Measurements from ENCODE around the gene VPS11.
"Not testable (repeated sequence)": the region's sequence is repeated elsewhere in the genome, so short reads cannot be mapped to it uniquely, and the experiment has no call there.

The VPS11 gene

DNA sequence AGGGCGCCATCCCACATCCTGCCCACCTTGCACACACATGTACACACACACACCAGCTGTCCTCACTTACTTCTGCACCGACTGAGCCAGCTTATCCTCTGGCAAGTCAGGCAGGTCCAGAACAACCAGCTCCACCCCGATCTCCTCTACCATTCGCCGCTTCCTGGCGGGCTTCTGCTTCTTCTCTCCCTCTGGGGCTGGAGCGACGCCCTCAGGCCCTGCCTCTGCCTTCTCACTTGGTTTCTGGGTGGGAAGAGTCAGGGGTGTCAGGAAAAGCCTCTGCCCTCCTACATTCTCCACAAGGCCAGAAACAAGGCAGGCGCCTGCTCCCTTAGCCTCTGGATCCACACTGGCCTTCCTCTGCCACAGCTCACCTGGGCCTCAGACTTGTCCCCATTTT is 19.0 kb upstream of the VPS11 start:
- H3K9me3 ChIP-seq (ENCODE audit: control insufficient read depth, insufficient read depth, low read length) = no peaks in the 10 kb centered on the region
- H3K9ac ChIP-seq (ENCODE audit: low read depth, low read length) = no peak overlapping the region
- no peaks in the 10 kb centered on the region for H3K4me1 ChIP-seq (ENCODE audit: insufficient read depth, low read length)
- H3K36me3 ChIP-seq (ENCODE audit: insufficient read depth, low read length) = peaks cover 42% of the 10 kb centered on the region

DNA sequence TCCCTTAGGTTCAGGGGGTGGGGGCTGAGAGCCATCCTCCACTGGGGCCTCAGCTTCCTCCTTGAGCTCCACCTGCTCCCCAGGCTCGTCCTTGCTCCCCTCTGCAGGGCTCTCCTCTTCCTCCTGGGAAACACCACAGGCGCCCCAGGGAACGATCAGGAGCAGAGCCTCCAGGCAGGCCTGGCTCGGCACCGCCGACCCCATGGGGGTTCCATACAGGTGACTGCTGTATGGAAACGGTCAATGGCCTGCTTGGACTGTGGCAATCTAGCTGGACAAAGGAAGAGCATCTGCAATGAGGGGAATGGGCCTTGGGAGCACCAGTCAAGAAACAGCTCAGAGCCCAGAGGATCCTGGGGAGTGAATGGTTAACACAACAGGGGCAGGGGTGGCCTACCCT is 18.5 kb upstream of the VPS11 start:
- Histone ChIP-seq H3K4me1 (ENCODE audit: insufficient read depth, low read length) (no peaks in the 10 kb centered on the region), H3K9ac (ENCODE audit: low read depth, low read length) (no peak overlapping the region), H3K36me3 (ENCODE audit: insufficient read depth, low read length) (peaks cover 47% of the 10 kb centered on the region), H3K9me3 (ENCODE audit: control insufficient read depth, insufficient read depth, low read length) (no peaks in the 10 kb centered on the region)

DNA sequence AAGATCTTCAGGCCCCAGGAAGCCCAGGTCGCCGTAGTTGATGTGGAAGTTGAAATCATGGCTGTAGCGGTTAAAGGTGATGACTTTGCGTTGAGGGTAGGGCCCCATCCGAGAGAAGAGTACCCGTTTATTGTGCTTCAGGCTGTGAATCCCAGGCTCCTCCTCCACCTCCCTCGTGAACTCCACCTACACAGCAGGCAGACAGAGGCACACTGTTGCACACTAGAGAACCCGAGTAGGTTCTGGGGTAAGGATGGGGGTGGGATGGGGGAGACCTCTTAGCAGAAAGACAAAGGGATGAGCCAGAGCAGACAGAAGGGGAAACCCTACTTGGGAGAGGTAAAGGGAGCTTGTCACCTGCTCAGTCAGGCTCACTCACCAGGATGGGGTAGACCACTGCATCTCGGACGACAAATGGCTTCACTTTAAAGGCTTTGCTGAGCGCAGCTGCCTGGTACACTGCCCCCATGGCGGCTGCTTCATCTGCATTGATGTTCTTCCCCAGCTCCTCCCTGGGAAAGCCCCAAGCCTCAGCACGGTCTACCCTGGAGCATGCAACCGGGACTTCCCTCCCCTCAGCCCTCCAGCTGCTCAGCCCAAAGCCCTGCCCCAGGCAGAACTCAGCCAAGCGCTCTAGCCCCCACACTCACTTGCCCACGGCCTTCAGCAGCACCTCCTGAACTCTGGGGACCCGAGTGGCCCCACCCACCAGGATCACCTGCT is 16.0 kb upstream of the VPS11 start:
- Histone ChIP-seq H3K4me1 (ENCODE audit: insufficient read depth, low read length) (peaks cover 4% of the 10 kb centered on the region; the same call in 1 of the 2 replicates), H3K9ac (ENCODE audit: low read depth, low read length) (no peak overlapping the region), H3K9me3 (ENCODE audit: control insufficient read depth, insufficient read depth, low read length) (no peaks in the 10 kb centered on the region), H3K36me3 (ENCODE audit: insufficient read depth, low read length) (peaks cover 52% of the 10 kb centered on the region)

DNA sequence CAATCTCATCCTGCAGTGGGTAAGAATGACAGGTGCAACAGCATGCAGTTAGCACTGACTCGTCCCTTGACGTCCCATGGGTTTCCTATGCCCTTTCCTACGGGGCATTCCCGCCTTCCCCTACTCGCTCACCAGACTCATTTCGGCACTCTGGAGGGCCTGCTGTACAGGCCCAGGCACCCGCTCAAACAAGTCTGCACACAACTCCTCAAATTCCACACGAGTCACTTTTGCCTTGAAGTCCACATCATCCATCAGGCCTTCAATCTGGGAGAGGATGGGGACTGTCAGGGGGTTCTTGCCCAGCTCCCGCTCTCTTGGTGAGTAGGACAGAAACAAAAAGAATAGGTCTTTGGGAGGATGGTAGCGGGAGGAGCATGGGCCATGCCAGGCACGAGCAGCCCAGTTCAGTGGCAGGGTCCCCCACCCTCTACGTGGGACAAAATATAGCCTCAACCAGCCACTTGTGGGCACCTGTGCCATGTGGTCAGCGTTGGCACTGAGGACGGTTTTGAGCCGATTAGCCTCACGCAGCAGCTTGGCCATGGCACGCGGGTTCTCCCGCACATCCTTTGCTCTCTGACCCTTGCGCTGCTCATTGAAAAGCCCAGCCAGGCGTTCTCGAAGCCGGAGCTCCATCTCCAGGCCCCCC is 15.3 kb upstream of the VPS11 start:
- no peaks in the 10 kb centered on the region for H3K9me3 ChIP-seq (ENCODE audit: control insufficient read depth, insufficient read depth, low read length)
- peaks cover 4% of the 10 kb centered on the region; the same call in 1 of the 2 replicates for H3K4me1 ChIP-seq (ENCODE audit: insufficient read depth, low read length)
- H3K36me3 ChIP-seq (ENCODE audit: insufficient read depth, low read length) = peaks cover 50% of the 10 kb centered on the region
- H3K9ac ChIP-seq (ENCODE audit: low read depth, low read length) = no peak overlapping the region

DNA sequence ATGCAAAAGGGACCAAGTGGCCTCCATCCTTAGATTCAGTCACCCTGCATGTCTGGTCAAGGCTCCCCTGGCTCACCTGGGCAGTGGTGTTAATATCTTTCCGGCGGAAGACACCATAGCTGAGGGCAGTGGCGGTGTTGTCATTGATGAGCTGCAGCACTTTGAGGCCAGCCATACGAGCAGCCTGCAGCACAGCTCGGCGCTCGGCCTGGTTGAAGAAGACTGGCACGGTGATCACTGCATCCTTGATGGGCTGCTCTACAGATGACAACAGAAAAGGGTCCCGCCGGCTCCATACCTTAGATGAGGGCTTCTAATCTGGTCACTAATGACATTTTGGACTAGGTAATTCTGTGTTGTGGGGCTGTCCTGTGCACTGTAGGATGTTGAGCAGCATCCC is 13.2 kb upstream of the VPS11 start:
- no peak overlapping the region for H3K9ac ChIP-seq (ENCODE audit: low read depth, low read length)
- peaks cover 32% of the 10 kb centered on the region for H3K36me3 ChIP-seq (ENCODE audit: insufficient read depth, low read length)
- H3K9me3 ChIP-seq (ENCODE audit: control insufficient read depth, insufficient read depth, low read length) = no peaks in the 10 kb centered on the region
- H3K4me1 ChIP-seq (ENCODE audit: insufficient read depth, low read length) = peaks cover 4% of the 10 kb centered on the region; the same call in 1 of the 2 replicates

DNA sequence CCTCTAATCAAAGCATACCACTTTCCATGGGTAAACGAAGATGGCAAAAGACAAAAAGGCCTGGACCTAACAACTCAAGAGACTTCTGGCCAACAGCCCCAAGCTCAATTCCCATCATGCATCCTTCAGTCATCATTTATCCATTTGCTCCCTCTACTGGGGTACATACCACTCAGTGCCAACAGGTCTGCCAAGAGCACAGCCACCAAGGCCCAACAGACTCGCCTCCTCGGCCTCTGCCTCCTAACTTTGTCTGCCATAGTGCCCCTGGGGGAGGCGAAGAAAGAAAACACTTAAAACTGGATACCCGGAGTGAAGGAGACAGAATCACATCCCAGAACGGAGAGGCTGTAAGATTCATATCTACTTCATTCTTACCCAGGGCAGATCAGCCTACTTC is 11.7 kb upstream of the VPS11 start:
- Histone ChIP-seq H3K9ac (ENCODE audit: low read depth, low read length) (peak overlapping the region; percentile 96; the same call in 1 of the 2 replicates), H3K9me3 (ENCODE audit: control insufficient read depth, insufficient read depth, low read length) (no peaks in the 10 kb centered on the region), H3K36me3 (ENCODE audit: insufficient read depth, low read length) (peaks cover 19% of the 10 kb centered on the region), H3K4me1 (ENCODE audit: insufficient read depth, low read length) (peaks cover 4% of the 10 kb centered on the region; the same call in 1 of the 2 replicates)

DNA sequence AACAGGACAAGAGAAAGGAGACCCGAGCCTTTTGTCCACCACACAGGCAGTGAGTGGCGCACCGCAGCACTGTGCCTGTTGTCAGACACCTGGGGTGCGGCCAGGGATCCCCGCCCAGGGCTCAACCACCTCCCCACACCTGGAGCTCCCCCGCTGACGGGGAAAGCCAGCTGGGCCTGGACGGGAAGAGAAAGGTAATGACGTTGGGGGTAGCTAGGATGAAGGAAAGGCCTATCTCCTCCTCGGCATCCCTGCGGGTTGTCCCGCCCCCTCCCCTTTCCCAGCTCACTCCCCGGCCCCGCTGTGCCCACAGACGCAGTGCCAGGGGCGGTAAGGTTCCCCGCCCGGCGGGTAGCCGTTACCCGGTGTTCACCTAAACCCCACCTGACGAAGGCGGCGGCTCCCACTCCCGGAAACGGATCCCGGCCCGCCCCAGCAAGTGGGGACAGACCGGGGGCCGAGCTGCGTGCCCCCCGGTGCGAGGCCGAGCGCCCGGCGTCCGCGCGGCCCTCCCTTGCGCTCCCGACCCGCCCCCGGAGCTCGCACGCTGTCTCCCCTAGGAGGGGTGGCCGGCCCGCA is 11.1 kb upstream of the VPS11 start:
- Histone ChIP-seq H3K9me3 (ENCODE audit: control insufficient read depth, insufficient read depth, low read length) (no peaks in the 10 kb centered on the region), H3K4me1 (ENCODE audit: insufficient read depth, low read length) (peaks cover 4% of the 10 kb centered on the region; the same call in 1 of the 2 replicates), H3K9ac (ENCODE audit: low read depth, low read length) (peak overlapping the region; percentile 96), H3K36me3 (ENCODE audit: insufficient read depth, low read length) (peaks cover 16% of the 10 kb centered on the region)

DNA sequence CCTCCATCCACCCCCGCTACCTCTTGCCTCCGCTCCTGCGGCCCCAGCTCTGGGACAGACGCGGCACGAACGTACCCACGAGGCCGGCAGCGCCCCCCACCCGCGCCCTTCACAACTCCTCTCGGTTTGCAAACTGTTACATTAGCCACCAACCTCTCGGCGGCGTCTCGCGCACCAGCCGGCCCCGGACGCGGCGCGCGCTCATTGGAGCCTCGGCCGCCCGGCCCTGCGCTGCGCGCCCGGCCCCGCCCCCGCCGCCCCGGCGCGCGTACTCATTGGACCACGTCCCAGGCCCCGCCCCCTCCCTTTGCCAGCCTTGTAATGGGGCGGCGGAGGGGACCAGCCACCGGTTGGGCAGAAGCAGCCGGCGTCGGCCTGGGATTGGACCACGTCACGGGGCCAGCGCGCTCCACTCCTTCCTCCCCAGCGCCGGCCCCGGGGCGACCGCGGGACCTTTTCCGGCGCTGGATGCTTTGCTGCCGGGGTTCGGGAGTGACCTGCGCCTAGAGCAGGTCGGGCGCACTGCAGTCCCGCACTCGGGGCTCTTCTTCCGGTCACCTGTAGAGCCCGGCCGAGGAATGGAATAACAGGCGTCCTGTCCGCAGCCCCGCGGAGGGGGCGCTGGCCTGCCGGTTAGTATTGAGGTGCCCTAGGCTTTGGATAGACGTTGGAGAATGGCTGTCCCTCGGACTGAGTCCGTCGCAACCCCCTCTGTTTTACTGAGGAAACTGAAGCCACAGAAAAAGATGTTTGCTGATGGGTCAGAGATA is 10.4 kb upstream of the VPS11 start, which contains the start of gene HYOU1:
Gene HYOU1 (minus strand): TSS at position 206 of the 770 bp plus-strand sequence. CDS start 1,045 bp downstream, outside the sequence.
- Histone ChIP-seq H3K9me3 (ENCODE audit: control insufficient read depth, insufficient read depth, low read length) (no peaks in the 10 kb centered on the region), H3K9ac (ENCODE audit: low read depth, low read length) (peak within 1 kb of the TSS; percentile 96), H3K36me3 (ENCODE audit: insufficient read depth, low read length) (peaks cover 16% of the 10 kb centered on the region), H3K4me1 (ENCODE audit: insufficient read depth, low read length) (peaks cover 4% of the 10 kb centered on the region; the same call in 1 of the 2 replicates)

DNA sequence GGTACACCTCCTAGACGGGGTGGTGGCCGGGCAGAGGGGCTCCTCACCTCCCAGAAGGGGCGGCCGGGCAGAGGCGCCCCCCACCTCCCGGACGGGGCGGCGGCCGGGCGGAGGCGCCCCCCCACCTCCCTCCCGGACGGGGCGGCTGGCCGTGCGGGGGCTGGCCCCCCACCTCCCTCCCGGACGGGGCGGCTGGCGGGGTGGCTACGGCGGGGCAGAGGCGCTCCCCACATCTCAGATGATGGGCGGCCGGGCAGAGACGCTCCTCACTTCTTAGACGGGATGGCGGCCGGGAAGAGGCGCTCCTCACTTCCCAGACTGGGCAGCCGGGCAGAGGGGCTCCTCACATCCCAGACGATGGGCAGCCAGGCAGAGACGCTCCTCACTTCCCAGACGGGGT is 8.5 kb upstream of the VPS11 start:
- not testable (repeated sequence) for H3K4me1 ChIP-seq (ENCODE audit: insufficient read depth, low read length); H3K9me3 ChIP-seq (ENCODE audit: control insufficient read depth, insufficient read depth, low read length); H3K36me3 ChIP-seq (ENCODE audit: insufficient read depth, low read length); H3K9ac ChIP-seq (ENCODE audit: low read depth, low read length)

DNA sequence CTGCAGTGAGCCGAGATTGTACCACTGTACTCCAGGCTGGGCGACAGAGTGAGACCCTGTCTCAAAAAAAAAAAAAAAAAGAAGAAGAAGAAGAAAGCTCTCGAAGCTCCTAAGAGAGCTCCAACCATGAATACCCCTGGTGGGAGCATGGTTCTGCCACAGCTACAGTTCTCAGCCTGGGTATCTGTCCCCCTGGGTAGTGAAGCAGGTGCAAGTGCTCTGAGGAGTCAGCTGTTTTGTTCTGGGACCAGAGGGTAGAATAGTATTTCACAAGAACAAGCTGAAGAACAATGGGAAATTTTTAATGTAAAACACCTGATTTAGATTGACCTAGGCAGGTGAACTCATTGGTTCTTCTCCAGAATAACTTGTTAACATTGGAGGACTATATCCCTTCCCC is 6.4 kb upstream of the VPS11 start:
- H3K9ac ChIP-seq (ENCODE audit: low read depth, low read length) = no peak overlapping the region
- no peaks in the 10 kb centered on the region for H3K36me3 ChIP-seq (ENCODE audit: insufficient read depth, low read length)
- H3K9me3 ChIP-seq (ENCODE audit: control insufficient read depth, insufficient read depth, low read length) = no peaks in the 10 kb centered on the region
- H3K4me1 ChIP-seq (ENCODE audit: insufficient read depth, low read length) = no peaks in the 10 kb centered on the region

DNA sequence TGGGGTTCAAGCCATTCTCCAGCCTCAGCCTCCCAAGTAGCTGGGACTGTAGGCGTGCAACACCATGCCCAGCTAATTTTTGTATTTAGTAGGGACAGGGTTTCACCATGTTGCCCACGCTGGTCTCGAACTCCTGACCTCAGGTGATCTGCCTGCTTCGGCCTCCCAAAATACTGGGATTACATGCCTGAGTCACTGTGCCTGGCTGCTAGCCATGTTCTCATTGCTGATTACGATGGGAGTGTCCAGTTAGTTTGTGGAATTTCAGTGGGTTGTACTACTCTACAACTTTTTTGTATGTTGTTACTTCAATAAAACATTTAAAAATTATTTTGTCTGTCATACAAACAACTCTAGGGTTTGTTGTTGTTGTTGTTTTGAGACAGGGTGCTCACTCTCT is 4.8 kb upstream of the VPS11 start:
- H3K36me3 ChIP-seq (ENCODE audit: insufficient read depth, low read length) = no peaks in the 10 kb centered on the region
- no peak overlapping the region for H3K9ac ChIP-seq (ENCODE audit: low read depth, low read length)
- H3K4me1 ChIP-seq (ENCODE audit: insufficient read depth, low read length) = no peaks in the 10 kb centered on the region
- no peaks in the 10 kb centered on the region for H3K9me3 ChIP-seq (ENCODE audit: control insufficient read depth, insufficient read depth, low read length)

DNA sequence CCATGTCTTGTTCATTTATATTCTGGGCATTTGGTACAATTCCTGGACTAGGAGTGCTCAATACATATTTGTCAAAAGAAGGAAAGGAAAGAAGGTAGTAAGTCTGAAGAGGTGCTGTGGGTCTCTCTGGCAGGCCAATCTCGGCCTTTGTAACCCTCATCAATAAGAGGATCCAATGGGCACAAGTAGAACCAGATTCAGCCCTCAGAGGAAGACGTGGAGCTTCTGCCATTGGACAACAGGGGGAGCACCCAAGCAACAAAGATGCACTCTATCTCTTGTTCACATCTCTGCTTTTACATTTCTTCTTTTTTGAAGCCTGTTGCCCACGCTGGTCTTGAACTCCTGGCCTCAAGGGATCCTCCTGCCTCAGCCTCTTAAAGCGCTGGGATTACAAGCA is 2.2 kb upstream of the VPS11 start:
- H3K9ac ChIP-seq (ENCODE audit: low read depth, low read length) = no peak overlapping the region
- H3K36me3 ChIP-seq (ENCODE audit: insufficient read depth, low read length) = no peaks in the 10 kb centered on the region
- H3K9me3 ChIP-seq (ENCODE audit: control insufficient read depth, insufficient read depth, low read length) = no peaks in the 10 kb centered on the region
- no peaks in the 10 kb centered on the region for H3K4me1 ChIP-seq (ENCODE audit: insufficient read depth, low read length)

DNA sequence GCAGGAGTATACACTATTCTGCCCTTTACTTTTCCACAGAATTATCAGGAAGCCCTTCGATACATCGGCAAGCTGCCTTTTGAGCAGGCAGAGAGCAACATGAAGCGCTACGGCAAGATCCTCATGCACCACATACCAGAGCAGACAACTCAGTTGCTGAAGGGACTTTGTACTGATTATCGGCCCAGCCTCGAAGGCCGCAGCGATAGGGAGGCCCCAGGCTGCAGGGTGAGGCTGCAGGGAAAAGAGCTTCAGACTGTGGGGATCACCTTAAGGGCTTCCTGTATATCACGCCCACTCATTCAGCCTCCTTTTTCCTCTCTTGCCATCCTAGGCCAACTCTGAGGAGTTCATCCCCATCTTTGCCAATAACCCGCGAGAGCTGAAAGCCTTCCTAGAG is 10.2 kb downstream of the VPS11 start:
- no peak overlapping the region for H3K9ac ChIP-seq (ENCODE audit: low read depth, low read length)
- peaks cover 19% of the 10 kb centered on the region for H3K36me3 ChIP-seq (ENCODE audit: insufficient read depth, low read length)
- H3K4me1 ChIP-seq (ENCODE audit: insufficient read depth, low read length) = no peaks in the 10 kb centered on the region
- H3K9me3 ChIP-seq (ENCODE audit: control insufficient read depth, insufficient read depth, low read length) = no peaks in the 10 kb centered on the region

DNA sequence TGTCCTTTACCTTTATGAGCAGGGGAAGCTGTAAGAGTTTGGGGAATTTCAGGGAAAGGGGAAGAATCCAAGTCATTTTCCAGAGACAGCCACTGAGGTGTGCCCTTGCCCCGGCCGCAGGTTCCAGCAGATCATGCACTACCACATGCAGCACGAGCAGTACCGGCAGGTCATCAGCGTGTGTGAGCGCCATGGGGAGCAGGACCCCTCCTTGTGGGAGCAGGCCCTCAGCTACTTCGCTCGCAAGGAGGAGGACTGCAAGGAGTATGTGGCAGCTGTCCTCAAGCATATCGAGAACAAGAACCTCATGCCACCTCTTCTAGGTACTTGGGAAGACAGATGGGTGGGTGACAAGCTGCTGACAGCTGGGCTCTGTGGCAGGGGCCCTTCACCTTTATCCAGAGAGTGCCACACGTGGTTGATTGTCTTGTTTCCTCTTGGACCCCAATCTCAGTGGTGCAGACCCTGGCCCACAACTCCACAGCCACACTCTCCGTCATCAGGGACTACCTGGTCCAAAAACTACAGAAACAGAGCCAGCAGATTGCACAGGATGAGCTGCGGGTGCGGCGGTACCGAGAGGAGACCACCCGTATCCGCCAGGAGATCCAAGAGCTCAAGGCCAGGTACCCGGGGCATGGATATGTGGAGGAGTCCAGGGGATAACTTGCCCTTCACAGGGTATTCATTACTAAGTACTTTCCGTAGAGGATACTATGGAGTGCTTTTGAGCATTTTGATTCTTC is 11.2 kb downstream of the VPS11 start:
- H3K9me3 ChIP-seq (ENCODE audit: control insufficient read depth, insufficient read depth, low read length) = no peaks in the 10 kb centered on the region
- peaks cover 13% of the 10 kb centered on the region for H3K36me3 ChIP-seq (ENCODE audit: insufficient read depth, low read length)
- H3K4me1 ChIP-seq (ENCODE audit: insufficient read depth, low read length) = no peaks in the 10 kb centered on the region
- H3K9ac ChIP-seq (ENCODE audit: low read depth, low read length) = no peak overlapping the region

Data from ES-I3 (cell line).